AG10803 (cell line): Measurements from ENCODE around the gene EXOC3L4.

Experiments used
- DNase-seq: peaks from one replicate; pipeline ENCODE4 v3.0.0; 2010; ENCODE audit warnings: low read depth
- H3K4me3 ChIP-seq: 2 replicates; pipeline ENCODE4 v1.5.1; 2011; ENCODE audit warnings: mild to moderate bottlenecking, low read length, control low read depth
- CTCF ChIP-seq: conservative IDR thresholded peaks from 2 replicates; pipeline ENCODE4 v1.5.1; 2011; ENCODE audit warnings: mild to moderate bottlenecking, low read length, control low read depth, inconsistent platforms

EXOC3L4 gene

GRCh38 chr14:103121846-103122584 lies 27.5 kb downstream of the EXOC3L4 start:
- peak overlapping the region; percentile 36 for H3K4me3 ChIP-seq
- peak; percentile 70 for DNase-seq
- TF ChIP-seq CTCF = no peak

GRCh38 chr14:103122585-103122946 lies 28.0 kb downstream of the EXOC3L4 start:
- peak overlapping the region; percentile 41 for H3K4me3 ChIP-seq
- TF ChIP-seq CTCF = no peak

GRCh38 chr14:103122947-103123633 lies 28.6 kb downstream of the EXOC3L4 start, which contains the start of gene TNFAIP2:
TNFAIP2 (plus strand) TSS chr14:103123461; CDS start chr14:103126458, 2,997 bp downstream.
- peak within 1 kb of the TSS; percentile 66 for H3K4me3 ChIP-seq
- TF ChIP-seq CTCF = no peak
- DNase-seq = peak; percentile 44

More at GRCh38 chr14:103122585-103122946, 28.0 kb downstream of the EXOC3L4 start:
- no peak for DNase-seq

- peak; percentile 48 for DNase-seq
- TF ChIP-seq CTCF = peak; percentile 45
- H3K4me3 ChIP-seq = peak overlapping the region; percentile 66
These were observed 29.3 kb downstream of the EXOC3L4 start for GRCh38 chr14:103123634-103124500.

- no peak for TF ChIP-seq CTCF
- DNase-seq = no peak
- H3K4me3 ChIP-seq = peak overlapping the region; percentile 66
These were observed 30.0 kb downstream of the EXOC3L4 start for GRCh38 chr14:103124501-103125001.

- TF ChIP-seq CTCF = no peak
- no peak for DNase-seq
- H3K4me3 ChIP-seq = peak overlapping the region; percentile 66
These were observed 30.9 kb downstream of the EXOC3L4 start for GRCh38 chr14:103125098-103126070.
